ENCODE measurements around the gene MAPK12.

DNA sequence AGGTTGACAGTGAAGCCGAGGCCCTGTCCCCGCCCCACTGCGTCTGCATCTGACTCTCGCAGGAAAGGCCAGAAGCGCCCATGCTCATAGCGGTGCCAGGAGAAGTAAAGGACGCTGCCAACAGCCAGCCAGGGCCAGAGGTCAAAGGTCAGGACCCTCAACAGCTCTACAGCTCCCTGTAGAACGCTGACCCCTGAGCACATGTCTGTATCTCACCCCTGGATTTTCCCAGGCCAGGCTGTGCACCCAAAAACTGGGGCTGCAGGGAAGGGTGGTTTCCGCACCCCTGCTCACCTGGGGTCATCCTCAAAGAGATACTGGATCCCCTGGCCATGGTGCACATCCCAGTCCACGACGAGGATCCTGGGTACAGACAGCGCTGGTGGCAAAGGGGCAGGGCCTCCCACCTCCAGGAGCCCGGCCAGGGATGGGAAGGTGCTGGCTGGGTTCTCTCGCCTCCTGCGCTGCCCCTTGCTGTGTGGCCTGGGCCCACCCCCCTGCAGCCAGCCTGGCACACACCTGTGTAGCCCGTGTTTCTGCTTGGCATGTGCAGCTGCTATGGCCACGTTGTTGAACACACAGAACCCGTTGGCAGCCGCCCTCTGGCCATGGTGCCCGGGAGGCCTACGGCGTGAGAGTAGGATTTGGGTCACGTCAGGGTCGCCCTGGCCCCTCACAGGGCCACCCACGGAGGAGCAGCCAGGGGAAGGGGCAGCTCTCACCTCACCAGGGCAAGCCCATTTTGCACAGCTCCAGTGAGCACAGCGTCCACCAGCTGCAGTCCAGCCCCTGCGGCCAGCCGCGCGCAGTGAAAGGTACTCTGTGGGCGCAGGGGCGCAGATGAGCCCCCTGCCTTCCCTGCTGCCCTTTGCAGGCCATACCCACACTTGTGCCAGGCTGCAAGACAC is 11.9 kb downstream of the MAPK12 start:
- TF ChIP-seq, protein P1, sequence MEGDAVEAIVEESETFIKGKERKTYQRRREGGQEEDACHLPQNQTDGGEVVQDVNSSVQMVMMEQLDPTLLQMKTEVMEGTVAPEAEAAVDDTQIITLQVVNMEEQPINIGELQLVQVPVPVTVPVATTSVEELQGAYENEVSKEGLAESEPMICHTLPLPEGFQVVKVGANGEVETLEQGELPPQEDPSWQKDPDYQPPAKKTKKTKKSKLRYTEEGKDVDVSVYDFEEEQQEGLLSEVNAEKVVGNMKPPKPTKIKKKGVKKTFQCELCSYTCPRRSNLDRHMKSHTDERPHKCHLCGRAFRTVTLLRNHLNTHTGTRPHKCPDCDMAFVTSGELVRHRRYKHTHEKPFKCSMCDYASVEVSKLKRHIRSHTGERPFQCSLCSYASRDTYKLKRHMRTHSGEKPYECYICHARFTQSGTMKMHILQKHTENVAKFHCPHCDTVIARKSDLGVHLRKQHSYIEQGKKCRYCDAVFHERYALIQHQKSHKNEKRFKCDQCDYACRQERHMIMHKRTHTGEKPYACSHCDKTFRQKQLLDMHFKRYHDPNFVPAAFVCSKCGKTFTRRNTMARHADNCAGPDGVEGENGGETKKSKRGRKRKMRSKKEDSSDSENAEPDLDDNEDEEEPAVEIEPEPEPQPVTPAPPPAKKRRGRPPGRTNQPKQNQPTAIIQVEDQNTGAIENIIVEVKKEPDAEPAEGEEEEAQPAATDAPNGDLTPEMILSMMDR (conservative IDR thresholded peaks at IDR 0.05): no peak
- no peak for TF ChIP-seq ZFX (IDR thresholded peaks at IDR 0.05)
